ENCODE results near the gene DNAH10. TPM values are rescaled to one million over a fixed set of nuclear protein-coding genes. Genes with fewer than 3 reads are reported as not detected.

DNAH10 gene
- polyA plus RNA-seq, 6 donors from 2014 or later = 0.03 to 0.33 (median 0.17) TPM; not detected in 1

DNA sequence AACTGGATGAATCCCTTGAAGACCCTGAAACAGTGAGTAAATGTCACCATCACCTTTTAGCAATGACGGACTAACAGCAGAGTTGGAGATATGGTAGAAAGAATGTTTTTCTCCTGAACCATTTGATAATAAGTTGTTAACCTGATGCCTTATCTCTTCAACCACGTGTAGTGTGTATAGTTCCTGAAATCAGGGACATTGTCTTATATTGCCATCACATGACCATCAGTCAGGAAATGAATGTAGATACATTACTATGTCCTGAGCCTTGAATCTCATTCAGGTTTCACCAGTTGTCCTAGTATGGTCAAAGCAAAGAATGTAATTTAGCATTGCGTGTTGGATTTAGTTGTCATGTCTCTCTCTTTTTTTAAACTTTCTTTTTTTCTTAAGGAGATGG is 34.2 kb upstream of the DNAH10 start:
- DNase-seq (no peak), ATAC-seq (ENCODE audit: low read depth in 2 of 2) (no peak)
- Mint-ChIP-seq H3K9me3 (no peaks in the 10 kb centered on the region), H3K27me3 (no peaks in the 10 kb centered on the region), H3K27ac (no peak overlapping the region), H3K36me3 (peaks cover 25 to 26% of the 10 kb centered on the region in 2 donors), H3K4me3 (no peak overlapping the region), H3K4me1 (peaks cover 0 to 20% (median 17%) of the 10 kb centered on the region in 3 donors)

DNA sequence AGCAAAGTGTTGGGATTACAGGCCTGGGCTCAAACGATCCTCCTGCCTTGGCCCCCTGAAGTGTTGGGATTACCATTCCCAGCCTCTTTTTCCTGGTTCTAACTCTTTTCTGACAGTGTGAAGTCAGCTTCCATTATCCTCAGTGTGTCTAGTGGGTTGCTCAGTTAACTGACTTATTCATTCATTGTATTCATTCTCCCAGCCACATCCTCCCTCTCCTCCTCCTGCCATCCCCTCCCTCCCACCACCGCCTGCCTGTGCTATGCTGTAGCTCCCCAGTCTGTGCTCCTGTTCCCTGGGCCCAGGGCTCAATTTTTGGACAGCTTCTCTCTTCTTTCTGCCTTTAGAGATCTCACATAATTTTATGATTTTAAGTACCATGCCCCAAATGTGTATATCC is 30.5 kb upstream of the DNAH10 start:
- H3K4me3 Mint-ChIP-seq = no peak overlapping the region
- H3K9me3 Mint-ChIP-seq = no peaks in the 10 kb centered on the region
- peaks cover 2 to 19% (median 10%) of the 10 kb centered on the region in 3 donors for H3K4me1 Mint-ChIP-seq
- peaks cover 32 to 41% of the 10 kb centered on the region in 2 donors for H3K36me3 Mint-ChIP-seq
- H3K27ac Mint-ChIP-seq = no peak overlapping the region
- no peaks in the 10 kb centered on the region for H3K27me3 Mint-ChIP-seq
- DNase-seq (no peak), ATAC-seq (ENCODE audit: low read depth in 2 of 2) (no peak)

DNA sequence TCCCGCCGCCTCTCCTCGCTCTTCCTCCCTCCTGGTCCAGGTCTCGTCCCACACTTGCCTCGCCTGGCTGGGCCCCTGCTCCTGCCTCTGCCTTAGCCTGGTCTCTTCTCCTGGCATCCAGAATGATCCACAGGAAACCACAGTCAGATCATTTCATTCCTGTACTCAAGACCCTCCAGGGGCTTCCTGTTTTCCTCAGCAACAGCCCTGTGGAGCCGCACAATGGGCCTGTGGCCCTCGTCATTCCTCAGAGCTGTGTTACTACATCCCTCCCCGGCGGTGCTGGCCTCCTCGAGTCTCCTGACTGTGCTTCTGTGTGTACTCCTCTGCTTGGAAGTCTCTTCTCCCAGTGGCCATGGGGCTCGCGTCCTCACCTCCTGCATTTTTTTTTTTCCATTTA is 29.9 kb upstream of the DNAH10 start:
- Mint-ChIP-seq H3K36me3 (peaks cover 32 to 44% of the 10 kb centered on the region in 2 donors), H3K9me3 (no peaks in the 10 kb centered on the region), H3K27me3 (no peaks in the 10 kb centered on the region), H3K4me3 (peak overlapping the region in 1 of 8 donors; percentile 10), H3K4me1 (peaks cover 9 to 24% (median 16%) of the 10 kb centered on the region in 3 donors), H3K27ac (no peak overlapping the region)
- DNase-seq = no peak
- ATAC-seq (ENCODE audit: low read depth in 2 of 2) = no peak

- ATAC-seq (ENCODE audit: low read depth in 2 of 2) = no peak
- H3K9me3 Mint-ChIP-seq = no peaks in the 10 kb centered on the region
- no peaks in the 10 kb centered on the region for H3K27me3 Mint-ChIP-seq
- peak overlapping the region in 1 of 6 donors; percentile 7 for H3K27ac Mint-ChIP-seq
- H3K4me3 Mint-ChIP-seq = no peak overlapping the region
- H3K4me1 Mint-ChIP-seq = peaks cover 10 to 25% (median 20%) of the 10 kb centered on the region in 3 donors
- no peak for DNase-seq
- H3K36me3 Mint-ChIP-seq = peaks cover 26 to 44% of the 10 kb centered on the region in 2 donors
Observed at GRCh38 chr12:123733229-123733628, 28.9 kb upstream of the DNAH10 start.

- no peak for DNase-seq
- Mint-ChIP-seq H3K27me3 (no peaks in the 10 kb centered on the region), H3K9me3 (no peaks in the 10 kb centered on the region), H3K27ac (peak overlapping the region in 2 of 6 donors; percentile 47 to 62), H3K4me1 (peaks cover 10 to 25% (median 22%) of the 10 kb centered on the region in 3 donors), H3K36me3 (peaks cover 24 to 49% of the 10 kb centered on the region in 2 donors), H3K4me3 (no peak overlapping the region)
- no peak for ATAC-seq (ENCODE audit: low read depth in 2 of 2)
Observed at GRCh38 chr12:123734268-123734667, 27.8 kb upstream of the DNAH10 start.

DNA sequence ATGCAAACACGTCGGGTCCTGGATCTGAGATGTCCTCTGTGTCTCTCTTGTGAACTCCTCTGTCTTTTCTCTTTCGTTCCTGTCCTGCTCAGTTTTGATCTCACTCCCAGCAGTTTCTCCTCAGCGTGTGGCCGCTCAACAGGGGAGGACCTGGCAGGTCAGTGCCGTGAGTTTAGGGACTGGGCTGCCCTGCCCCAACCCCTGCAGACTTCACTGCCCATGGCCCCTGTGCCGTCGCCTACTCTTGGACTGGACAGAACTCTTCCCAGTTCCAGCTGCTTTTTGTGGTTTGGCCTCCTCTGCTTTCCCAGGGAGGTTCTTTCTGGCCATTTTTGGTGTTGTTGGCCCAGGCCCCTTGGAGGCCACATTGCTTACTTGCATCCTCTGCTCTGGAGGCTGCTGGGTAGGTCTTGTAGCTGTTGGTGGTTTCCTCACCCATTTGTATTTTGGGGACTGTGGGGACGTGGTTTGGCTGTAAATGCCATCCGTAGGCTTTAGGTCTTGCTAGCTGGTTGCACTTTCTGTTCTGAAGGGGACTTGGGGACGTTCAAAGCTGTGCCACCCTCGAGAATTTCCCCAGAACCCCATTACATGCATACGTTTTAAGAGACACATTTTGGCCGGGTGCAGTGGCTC is 20.0 kb upstream of the DNAH10 start:
- Mint-ChIP-seq H3K36me3 (peaks cover 14 to 28% of the 10 kb centered on the region in 2 donors), H3K27me3 (no peaks in the 10 kb centered on the region), H3K4me1 (peaks cover 13 to 36% (median 21%) of the 10 kb centered on the region in 3 donors), H3K4me3 (peak overlapping the region in 4 of 8 donors; percentile 47 to 75 (median 60)), H3K27ac (peak overlapping the region; percentile 54 to 94 (median 88)), H3K9me3 (no peaks in the 10 kb centered on the region)
- ATAC-seq (ENCODE audit: low read depth in 2 of 2) (no peak), DNase-seq (no peak)

- Mint-ChIP-seq H3K36me3 (peaks cover 16 to 33% of the 10 kb centered on the region in 2 donors), H3K4me3 (peak overlapping the region in 7 of 8 donors; percentile 53 to 76 (median 72)), H3K4me1 (peaks cover 10 to 35% (median 18%) of the 10 kb centered on the region in 3 donors), H3K27me3 (no peaks in the 10 kb centered on the region), H3K9me3 (no peaks in the 10 kb centered on the region), H3K27ac (peak overlapping the region; percentile 6 to 94 (median 84))
- ATAC-seq (ENCODE audit: low read depth in 2 of 2) (peak; percentile 78), DNase-seq (peak; percentile 18)
Observed at GRCh38 chr12:123743002-123743401, 19.1 kb upstream of the DNAH10 start.

DNA sequence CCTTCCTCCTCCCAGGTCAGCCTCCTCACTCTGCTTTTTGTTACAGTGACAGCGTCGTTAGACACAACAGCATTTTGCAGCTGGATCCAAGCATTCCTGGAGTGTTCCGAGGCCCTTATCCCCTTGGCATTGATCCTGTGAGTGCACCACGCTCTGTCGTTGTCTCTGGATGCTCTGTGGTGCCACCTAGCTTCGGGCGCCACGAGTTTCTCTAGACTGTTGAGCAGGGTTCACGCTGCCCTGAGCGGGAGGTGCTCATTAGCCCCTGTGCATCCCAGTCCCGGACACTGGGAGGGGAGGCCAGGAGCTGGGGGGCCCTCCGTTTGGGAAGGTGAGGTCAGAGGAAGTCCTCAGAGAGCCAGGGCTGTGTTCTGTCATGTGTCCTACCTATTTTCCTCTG is 17.3 kb upstream of the DNAH10 start:
- peaks cover 19 to 25% of the 10 kb centered on the region in 2 donors for H3K36me3 Mint-ChIP-seq
- DNase-seq (no peak), ATAC-seq (ENCODE audit: low read depth in 2 of 2) (no peak)
- H3K27me3 Mint-ChIP-seq = no peaks in the 10 kb centered on the region
- H3K4me1 Mint-ChIP-seq = peaks cover 10 to 36% (median 18%) of the 10 kb centered on the region in 3 donors
- no peaks in the 10 kb centered on the region for H3K9me3 Mint-ChIP-seq
- peak overlapping the region in 1 of 8 donors; percentile 42 for H3K4me3 Mint-ChIP-seq
- H3K27ac Mint-ChIP-seq = peak overlapping the region in 4 of 6 donors; percentile 17 to 82 (median 74)

DNA sequence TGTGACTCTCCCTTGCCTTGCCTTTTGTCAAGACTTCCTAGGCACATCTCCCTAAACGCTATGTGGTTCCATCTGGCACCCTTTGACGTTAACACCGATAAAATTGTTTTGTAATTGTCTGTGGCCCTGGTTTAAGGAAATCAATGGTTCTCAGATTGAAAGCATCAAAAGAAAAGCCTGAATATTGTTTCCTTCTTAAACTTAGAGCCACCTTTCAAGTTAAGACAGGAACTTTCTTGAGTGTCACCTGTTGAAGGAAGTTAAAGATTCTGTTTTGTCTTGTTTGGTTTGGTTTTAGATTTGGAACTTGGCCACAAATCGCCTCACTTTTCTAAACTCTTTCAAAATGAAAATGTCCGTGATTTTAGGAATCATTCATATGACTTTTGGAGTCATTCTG is 14.8 kb upstream of the DNAH10 start:
- Mint-ChIP-seq H3K36me3 (peaks cover 8 to 9% of the 10 kb centered on the region in 2 donors), H3K4me1 (peaks cover 6 to 30% (median 11%) of the 10 kb centered on the region in 3 donors), H3K27me3 (no peaks in the 10 kb centered on the region), H3K9me3 (no peaks in the 10 kb centered on the region), H3K27ac (peak overlapping the region in 1 of 6 donors; percentile 66), H3K4me3 (no peak overlapping the region)
- DNase-seq (no peak), ATAC-seq (ENCODE audit: low read depth in 2 of 2) (no peak)

DNA sequence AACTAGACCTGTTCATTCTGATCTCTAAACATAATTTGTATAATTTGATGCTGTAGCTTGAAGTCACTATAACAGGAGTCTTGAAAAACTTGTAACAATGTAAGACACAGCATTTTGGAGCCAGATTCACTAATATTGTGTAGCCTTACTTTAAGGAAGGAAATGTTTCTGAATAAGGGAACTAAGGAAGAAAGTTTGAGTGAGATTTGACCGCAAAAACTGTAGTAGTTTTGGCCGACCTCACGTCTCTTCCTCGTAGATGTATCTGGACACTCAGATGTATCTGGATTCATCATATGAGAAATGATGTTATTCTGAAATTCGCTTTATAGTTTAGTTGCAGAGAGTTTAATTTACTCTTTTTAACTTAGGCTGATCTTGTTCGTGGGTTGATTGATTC is 13.9 kb upstream of the DNAH10 start:
- H3K4me3 Mint-ChIP-seq = no peak overlapping the region
- H3K9me3 Mint-ChIP-seq = no peaks in the 10 kb centered on the region
- peak overlapping the region in 1 of 6 donors; percentile 66 for H3K27ac Mint-ChIP-seq
- ATAC-seq (ENCODE audit: low read depth in 2 of 2) (no peak), DNase-seq (no peak)
- peaks cover 2 to 22% (median 3%) of the 10 kb centered on the region in 3 donors for H3K4me1 Mint-ChIP-seq
- peaks cover 8 to 9% of the 10 kb centered on the region in 2 donors for H3K36me3 Mint-ChIP-seq
- H3K27me3 Mint-ChIP-seq = no peaks in the 10 kb centered on the region

- Mint-ChIP-seq H3K36me3 (peaks cover 8 to 9% of the 10 kb centered on the region in 2 donors), H3K9me3 (no peaks in the 10 kb centered on the region), H3K4me1 (peaks cover 0 to 17% (median 0%) of the 10 kb centered on the region in 3 donors), H3K27ac (peak overlapping the region in 2 of 6 donors; percentile 65 to 66), H3K27me3 (no peaks in the 10 kb centered on the region), H3K4me3 (no peak overlapping the region)
- DNase-seq = no peak
- ATAC-seq (ENCODE audit: low read depth in 2 of 2) = no peak
Observed at GRCh38 chr12:123748661-123749060, 13.4 kb upstream of the DNAH10 start.

GRCh38 chr12:123749355-123749754 is 12.7 kb upstream of the DNAH10 start:
- Mint-ChIP-seq H3K9me3 (no peaks in the 10 kb centered on the region), H3K27ac (no peak overlapping the region), H3K27me3 (no peaks in the 10 kb centered on the region), H3K4me3 (no peak overlapping the region), H3K4me1 (peaks cover 0 to 13% (median 0%) of the 10 kb centered on the region in 3 donors), H3K36me3 (peaks cover 8 to 9% of the 10 kb centered on the region in 2 donors)
- no peak for DNase-seq
- no peak for ATAC-seq (ENCODE audit: low read depth in 2 of 2)

DNA sequence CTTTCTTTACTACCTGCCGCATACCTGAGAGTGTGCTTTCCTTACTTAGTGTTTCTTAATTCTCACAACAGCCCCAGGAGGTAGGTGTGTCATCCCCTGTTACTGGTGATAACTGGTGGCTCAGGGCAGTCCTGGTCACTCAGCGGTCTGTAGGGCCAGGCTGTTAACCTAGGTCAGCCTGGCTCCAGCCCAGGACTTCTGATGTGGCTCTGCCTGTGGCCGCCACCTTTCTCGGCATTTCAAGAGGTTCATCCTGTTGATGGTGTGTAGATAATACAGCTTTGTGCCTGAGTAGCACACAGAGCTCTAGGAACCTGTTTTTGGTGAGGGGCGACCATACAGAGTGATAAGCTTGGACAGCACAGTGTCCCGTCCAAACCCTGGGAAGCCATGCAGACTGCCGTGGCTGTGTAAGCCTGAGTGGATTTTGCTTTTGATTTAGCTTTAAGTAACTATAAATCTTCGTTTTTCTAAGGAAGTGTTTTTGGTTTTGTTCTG is 11.9 kb upstream of the DNAH10 start:
- no peak overlapping the region for H3K27ac Mint-ChIP-seq
- peaks cover 8 to 9% of the 10 kb centered on the region in 2 donors for H3K36me3 Mint-ChIP-seq
- no peak for ATAC-seq (ENCODE audit: low read depth in 2 of 2)

DNA sequence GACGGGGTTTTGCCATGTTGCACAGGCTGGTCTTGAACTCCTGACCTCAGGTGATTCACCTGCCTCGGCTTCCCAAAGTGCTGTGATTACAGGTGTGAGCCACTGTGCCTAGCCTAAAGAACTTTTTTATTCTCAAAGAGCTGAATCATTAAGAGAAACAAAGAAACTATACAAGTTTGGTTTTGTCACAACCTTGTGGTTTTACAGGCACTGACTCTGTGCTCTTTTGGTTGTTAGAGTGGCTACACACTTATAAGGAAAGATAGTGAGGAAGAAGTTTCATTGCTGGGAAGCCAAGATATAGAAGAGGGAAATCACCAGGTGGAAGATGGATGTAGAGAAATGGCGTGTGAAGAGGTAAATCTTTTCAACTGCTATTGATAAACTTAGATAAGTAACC is 10.1 kb upstream of the DNAH10 start:
- H3K27ac Mint-ChIP-seq = no peak overlapping the region
- H3K4me3 Mint-ChIP-seq = no peak overlapping the region
- H3K36me3 Mint-ChIP-seq = peaks cover 8 to 9% of the 10 kb centered on the region in 2 donors
- no peak for ATAC-seq (ENCODE audit: low read depth in 2 of 2)
- DNase-seq = no peak
- peaks cover 0 to 10% (median 0%) of the 10 kb centered on the region in 3 donors for H3K4me1 Mint-ChIP-seq
- H3K27me3 Mint-ChIP-seq = no peaks in the 10 kb centered on the region
- H3K9me3 Mint-ChIP-seq = no peaks in the 10 kb centered on the region

More for the DNA sequence above, 11.9 kb upstream of the DNAH10 start:
- Mint-ChIP-seq H3K4me1 (peaks cover 0 to 12% (median 0%) of the 10 kb centered on the region in 3 donors), H3K4me3 (no peak overlapping the region), H3K27me3 (no peaks in the 10 kb centered on the region), H3K9me3 (no peaks in the 10 kb centered on the region)
- DNase-seq = no peak
